CD14-positive monocyte (primary cell): Measurements from ENCODE around the gene BTBD9. TPM values are rescaled to one million over a fixed set of nuclear protein-coding genes. Genes with fewer than 3 reads are reported as not detected.

Source experiments
- DNase-seq, 3 donors: peaks; one replicate each; pipeline ENCODE4 v3.0.0-alpha.2; 2011 to 2022
- H2AFZ ChIP-seq: 2 replicates; pipeline ENCODE4 v1.6.0; 2012; ENCODE audit warnings: mild to moderate bottlenecking, low read depth, low read length, inconsistent platforms; ENCODE audit not compliant: insufficient read depth, poor library complexity, severe bottlenecking
- H3K27ac ChIP-seq, 2 donors: 1 replicate in 1 of 2; 2 replicates in 1 of 2; pipeline ENCODE4 v1.5.1; 2012 to 2013; ENCODE audit warnings: low read length in 2 of 2, control low read depth in 1 of 2, inconsistent platforms in 1 of 2, low read depth in 1 of 2, mild to moderate bottlenecking in 1 of 2
- H3K27me3 ChIP-seq, 2 donors: one replicate each; pipeline versions ENCODE4 v1.6.0 to v1.6.1; 2011 to 2013; ENCODE audit warnings: low read length in 2 of 2; ENCODE audit not compliant: control insufficient read depth in 2 of 2, insufficient read depth in 2 of 2
- H3K36me3 ChIP-seq, 2 donors: replicated peaks in 1 of 2; 1 replicate in 1 of 2; 2 replicates in 1 of 2; pipeline versions ENCODE4 v1.5.1 to v1.6.1; 2012 to 2013; ENCODE audit warnings: low read length in 2 of 2, control low read depth in 1 of 2, inconsistent platforms in 1 of 2, mild to moderate bottlenecking in 1 of 2; ENCODE audit not compliant: insufficient read depth in 2 of 2, control insufficient read depth in 1 of 2
- H3K4me1 ChIP-seq, 2 donors: 1 replicate in 1 of 2; 2 replicates in 1 of 2; pipeline versions ENCODE4 v1.5.1 to v1.6.1; 2012 to 2013; ENCODE audit warnings: low read length in 2 of 2, control low read depth in 1 of 2, inconsistent platforms in 1 of 2, mild to moderate bottlenecking in 1 of 2, moderate library complexity in 1 of 2; ENCODE audit not compliant: insufficient read depth in 2 of 2, control insufficient read depth in 1 of 2
- H3K4me2 ChIP-seq: replicated peaks from 2 replicates; pipeline ENCODE3; 2012; ENCODE audit warnings: low read length, moderate library complexity, mild to moderate bottlenecking; ENCODE audit not compliant: poor library complexity, severe bottlenecking; ENCODE audit errors: extremely low read depth
- H3K4me3 ChIP-seq, 3 experiments: fragments of 200-600 bp in 1 of 3; sonication (generic) in 1 of 3; replicated peaks in 1 of 3; 1 replicate in 2 of 3; 2 replicates in 1 of 3; pipeline ENCODE4 v1.5.1; 2011 to 2013; ENCODE audit warnings: low read length in 3 of 3, mild to moderate bottlenecking in 3 of 3, control low read depth in 2 of 3, low read depth in 2 of 3, inconsistent platforms in 1 of 3, moderate library complexity in 1 of 3
- H3K79me2 ChIP-seq: 2 replicates; pipeline ENCODE4 v1.6.0; 2012; ENCODE audit warnings: mild to moderate bottlenecking, control low read depth, inconsistent platforms, low read length, moderate library complexity; ENCODE audit not compliant: insufficient read depth
- H3K9ac ChIP-seq: 2 replicates; pipeline ENCODE4 v1.6.0; 2017; ENCODE audit warnings: low read length, mild to moderate bottlenecking; ENCODE audit not compliant: insufficient read depth, poor library complexity, severe bottlenecking
- H3K9me3 ChIP-seq, 2 donors: replicated peaks in 1 of 2; 1 replicate in 1 of 2; 2 replicates in 1 of 2; pipeline versions ENCODE4 v1.5.1 to v1.6.1; 2012 to 2013; ENCODE audit warnings: low read length in 2 of 2, control low read depth in 1 of 2; ENCODE audit not compliant: control insufficient read depth in 1 of 2, insufficient read depth in 1 of 2
- H4K20me1 ChIP-seq: 2 replicates; pipeline ENCODE4 v1.6.0; 2012; ENCODE audit warnings: mild to moderate bottlenecking, low read length, control low read depth, moderate library complexity; ENCODE audit not compliant: insufficient read depth
- H3K27ac Mint-ChIP-seq, 7 donors: one replicate each; pipeline ENCODE4 v1.8.0; 2020; ENCODE audit warnings: mild to moderate bottlenecking in 7 of 7, mixed read lengths in 7 of 7, moderate library complexity in 6 of 7, inconsistent platforms in 2 of 7
- H3K27me3 Mint-ChIP-seq, 3 donors: one replicate each; pipeline ENCODE4 v1.8.0; 2021 to 2022; ENCODE audit warnings: low read depth in 3 of 3, mild to moderate bottlenecking in 3 of 3, mixed read lengths in 3 of 3, moderate library complexity in 3 of 3, inconsistent platforms in 1 of 3
- H3K36me3 Mint-ChIP-seq, 2 donors: one replicate each; pipeline ENCODE4 v1.8.0; 2020; ENCODE audit warnings: mixed read lengths in 2 of 2, inconsistent platforms in 1 of 2, mild to moderate bottlenecking in 1 of 2
- H3K4me1 Mint-ChIP-seq: one replicate; pipeline ENCODE4 v1.8.0; 2020; ENCODE audit warnings: mild to moderate bottlenecking, mixed read lengths
- H3K4me3 Mint-ChIP-seq, 2 donors: one replicate each; pipeline ENCODE4 v1.8.0; 2020; ENCODE audit warnings: mild to moderate bottlenecking in 2 of 2, mixed read lengths in 2 of 2, moderate library complexity in 1 of 2
- H3K9me3 Mint-ChIP-seq, 7 donors: one replicate each; pipeline ENCODE4 v1.8.0; 2020 to 2022; ENCODE audit warnings: mixed read lengths in 7 of 7, mild to moderate bottlenecking in 6 of 7, moderate library complexity in 6 of 7, inconsistent platforms in 2 of 7
- WGBS: methylation state at CpG from one replicate; pipeline ENCODE4 v1.1.5; 2013; ENCODE audit warnings: missing lambda C conversion rate; ENCODE audit not compliant: insufficient coverage; 5-methylcytosine and 5-hydroxymethylcytosine counted together
- intact Hi-C, 2 donors: fragments of 100-400 bp; cut with micrococcal nuclease; formaldehyde crosslinking; loops; one replicate each; pipeline versions ENCODE4 v1.15.0 to v1.15.1; 2023
- polyA plus RNA-seq, 3 donors: library from polyadenylated mRNA; depleted of rRNA in 1 of 3; unstranded in 2 of 3; stranded (reverse) in 1 of 3; fragments of 300-500 nt in 2 of 3; fragments of >200 nt in 1 of 3; fragmentation: Illumina TruSeq in 2 of 3; gene quantifications; 1 replicate in 2 of 3; 2 replicates in 1 of 3; pipeline ENCODE4 v1.2.3, GENCODE V29; 2012 to 2021
- TF ChIP-seq, protein P1 (sequence below): fragments of 200-600 bp; IDR thresholded peaks from one replicate; pipeline ENCODE4 v1.8.0; 2022; ENCODE audit warnings: antibody characterized with exemption, mild to moderate bottlenecking

BTBD9 gene
- polyA plus RNA-seq, 3 donors: 5.2 to 7.5 (median 6.2) TPM

DNA sequence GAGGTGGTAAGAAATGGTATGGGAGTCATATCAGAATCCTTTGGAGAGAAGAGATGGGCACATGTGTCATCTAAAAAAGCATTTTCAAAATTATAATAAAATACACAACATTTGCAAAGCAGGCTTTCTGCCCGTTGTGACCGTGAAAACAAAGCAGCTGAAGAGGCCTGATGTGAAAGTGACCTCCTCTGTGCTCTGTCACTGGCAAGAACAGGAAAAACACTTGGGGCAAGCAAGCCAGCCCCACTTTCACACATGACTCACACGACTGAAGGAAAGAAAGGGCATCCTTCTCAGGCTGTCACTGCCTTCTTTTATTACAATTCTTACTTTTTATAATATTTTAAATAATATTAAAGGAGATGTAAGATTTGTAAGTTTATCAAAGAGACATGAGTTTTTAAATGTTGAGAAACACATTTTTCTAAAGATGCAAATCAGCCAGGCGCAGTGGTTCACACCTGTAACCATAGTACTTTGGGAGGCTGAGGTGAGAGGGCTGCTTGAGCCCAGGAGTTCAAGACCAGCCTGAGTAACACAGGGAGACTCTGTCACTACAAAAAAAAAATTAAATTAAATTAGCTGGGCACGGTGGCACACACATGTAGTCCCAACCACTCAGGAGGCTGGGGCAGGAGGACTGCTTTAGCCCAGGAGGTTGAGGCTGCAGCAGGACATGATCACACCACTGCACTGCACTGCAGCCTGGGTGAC is 143.7 kb downstream of the BTBD9 start:
- H4K20me1 ChIP-seq: no peaks in the 10 kb centered on the region
- no peak overlapping the region for H3K27ac ChIP-seq
- Mint-ChIP-seq H3K9me3 (no peaks in the 10 kb centered on the region), H3K4me3 (no peak overlapping the region), H3K27me3 (no peaks in the 10 kb centered on the region), H3K36me3 (no peaks in the 10 kb centered on the region), H3K27ac (no peak overlapping the region), H3K4me1 (no peaks in the 10 kb centered on the region)
- H3K9ac ChIP-seq: no peak overlapping the region
- DNase-seq: no peak
- TF ChIP-seq, protein P1, sequence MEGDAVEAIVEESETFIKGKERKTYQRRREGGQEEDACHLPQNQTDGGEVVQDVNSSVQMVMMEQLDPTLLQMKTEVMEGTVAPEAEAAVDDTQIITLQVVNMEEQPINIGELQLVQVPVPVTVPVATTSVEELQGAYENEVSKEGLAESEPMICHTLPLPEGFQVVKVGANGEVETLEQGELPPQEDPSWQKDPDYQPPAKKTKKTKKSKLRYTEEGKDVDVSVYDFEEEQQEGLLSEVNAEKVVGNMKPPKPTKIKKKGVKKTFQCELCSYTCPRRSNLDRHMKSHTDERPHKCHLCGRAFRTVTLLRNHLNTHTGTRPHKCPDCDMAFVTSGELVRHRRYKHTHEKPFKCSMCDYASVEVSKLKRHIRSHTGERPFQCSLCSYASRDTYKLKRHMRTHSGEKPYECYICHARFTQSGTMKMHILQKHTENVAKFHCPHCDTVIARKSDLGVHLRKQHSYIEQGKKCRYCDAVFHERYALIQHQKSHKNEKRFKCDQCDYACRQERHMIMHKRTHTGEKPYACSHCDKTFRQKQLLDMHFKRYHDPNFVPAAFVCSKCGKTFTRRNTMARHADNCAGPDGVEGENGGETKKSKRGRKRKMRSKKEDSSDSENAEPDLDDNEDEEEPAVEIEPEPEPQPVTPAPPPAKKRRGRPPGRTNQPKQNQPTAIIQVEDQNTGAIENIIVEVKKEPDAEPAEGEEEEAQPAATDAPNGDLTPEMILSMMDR: no peak
- H3K9me3 ChIP-seq: no peaks in the 10 kb centered on the region
- no peak overlapping the region for H2AFZ ChIP-seq
- H3K4me1 ChIP-seq: no peaks in the 10 kb centered on the region
- no peak overlapping the region for H3K4me2 ChIP-seq
- no peaks in the 10 kb centered on the region for H3K79me2 ChIP-seq
- no peaks in the 10 kb centered on the region for H3K27me3 ChIP-seq
- no peak overlapping the region for H3K4me3 ChIP-seq
- intact Hi-C loops: loop anchor here in 1 of 2 donors (10.0 kb wide), 1 partner anchor 801 kb away; the partner anchor contains the start of gene MDGA1
- 100% methylated on average over 1 of the region's 5 CpGs for WGBS
- H3K36me3 ChIP-seq: no peaks in the 10 kb centered on the region

DNA sequence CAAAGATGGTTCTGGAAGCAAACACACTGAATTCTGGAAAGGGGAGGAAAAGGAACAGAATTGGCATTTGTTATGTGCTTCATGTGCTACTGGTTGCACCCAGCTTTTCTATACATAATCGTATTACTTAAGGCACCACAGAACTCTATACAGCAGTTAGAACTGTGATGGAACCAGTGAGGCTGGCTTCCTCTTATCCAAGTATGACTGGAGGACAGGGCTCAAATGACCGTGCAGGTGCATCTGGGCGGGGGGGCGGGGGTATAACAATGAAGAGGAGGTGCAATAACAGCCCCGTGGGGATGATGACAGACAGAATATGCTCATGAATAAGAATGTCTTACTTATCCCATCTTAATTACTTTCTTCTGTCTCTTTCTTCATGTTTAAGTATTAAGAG is 144.2 kb downstream of the BTBD9 start:
- intact Hi-C loops: loop anchor here in 1 of 2 donors (10.0 kb wide), 1 partner anchor 801 kb away; the partner anchor contains the start of gene MDGA1

More for the DNA sequence above, 144.2 kb downstream of the BTBD9 start:
- no peak overlapping the region for H3K27ac ChIP-seq
- no peaks in the 10 kb centered on the region for H3K9me3 ChIP-seq
- H3K9me3 Mint-ChIP-seq: no peaks in the 10 kb centered on the region
- no peak overlapping the region for H2AFZ ChIP-seq
- no peak overlapping the region for H3K4me2 ChIP-seq
- no peaks in the 10 kb centered on the region for H3K4me1 ChIP-seq
- no peaks in the 10 kb centered on the region for H3K36me3 Mint-ChIP-seq
- H3K79me2 ChIP-seq: no peaks in the 10 kb centered on the region
- DNase-seq: no peak
- no CpG with 5 or more reads among the region's 5 CpGs for WGBS
- no peaks in the 10 kb centered on the region for H3K4me1 Mint-ChIP-seq
- no peak overlapping the region for H3K4me3 ChIP-seq
- no peak overlapping the region for H3K9ac ChIP-seq
- no peaks in the 10 kb centered on the region for H4K20me1 ChIP-seq
- no peak overlapping the region for H3K27ac Mint-ChIP-seq
- TF ChIP-seq, protein P1: no peak
- no peak overlapping the region for H3K4me3 Mint-ChIP-seq
- no peaks in the 10 kb centered on the region for H3K27me3 ChIP-seq
- H3K36me3 ChIP-seq: no peaks in the 10 kb centered on the region
- no peaks in the 10 kb centered on the region for H3K27me3 Mint-ChIP-seq
